Stromal cell of bone marrow (primary cell): Measurements from ENCODE around the gene ZNF71.
"Not testable (repeated sequence)": the region's sequence is repeated elsewhere in the genome, so short reads cannot be mapped to it uniquely, and the experiment has no call there.

Source experiments
- DNase-seq: peaks from one replicate; pipeline ENCODE4 v3.0.0-alpha.2; 2012; ENCODE audit warnings: low read depth

ZNF71 gene

DNA sequence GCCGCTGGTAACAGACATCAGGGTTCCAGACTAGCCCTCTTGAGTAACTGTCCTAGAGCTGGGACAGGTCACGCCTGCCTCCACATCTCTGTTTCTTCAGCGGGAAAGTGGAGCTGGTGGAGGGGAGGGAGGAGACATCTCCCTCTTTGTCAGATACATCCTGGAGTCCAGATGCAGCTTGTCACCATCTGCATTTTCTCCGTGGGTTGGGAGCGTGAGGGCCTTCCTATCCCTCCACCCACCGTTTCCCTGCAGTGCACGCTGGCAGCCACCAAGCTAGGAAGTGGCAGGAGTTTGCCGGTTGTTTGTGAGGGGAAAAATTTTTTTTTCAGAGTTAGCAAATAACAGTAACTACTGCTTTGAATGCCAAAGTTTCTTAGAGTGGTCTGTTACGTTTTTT lies 27.9 kb downstream of the ZNF71 start:
- DNase-seq = no peak

DNA sequence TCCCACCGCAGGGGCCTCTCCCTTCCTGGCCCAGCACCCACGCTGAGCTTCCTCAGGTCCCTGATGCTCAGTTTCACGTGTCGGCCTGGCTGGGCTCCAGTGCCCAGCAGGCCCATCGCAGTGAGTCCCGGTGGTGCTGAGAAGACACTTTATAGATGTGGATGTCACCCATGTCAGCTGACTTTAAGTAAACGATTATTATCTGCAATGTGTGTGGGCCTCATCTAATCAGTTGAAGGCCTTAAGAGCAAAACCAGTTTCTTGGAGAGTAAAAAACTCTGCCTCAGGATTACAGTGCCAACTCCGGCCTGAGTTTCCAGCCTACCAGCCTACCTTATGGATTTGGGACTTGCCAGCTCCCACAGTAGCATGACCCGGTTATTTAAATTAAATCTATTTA lies 30.6 kb downstream of the ZNF71 start:
- no peak for DNase-seq

DNA sequence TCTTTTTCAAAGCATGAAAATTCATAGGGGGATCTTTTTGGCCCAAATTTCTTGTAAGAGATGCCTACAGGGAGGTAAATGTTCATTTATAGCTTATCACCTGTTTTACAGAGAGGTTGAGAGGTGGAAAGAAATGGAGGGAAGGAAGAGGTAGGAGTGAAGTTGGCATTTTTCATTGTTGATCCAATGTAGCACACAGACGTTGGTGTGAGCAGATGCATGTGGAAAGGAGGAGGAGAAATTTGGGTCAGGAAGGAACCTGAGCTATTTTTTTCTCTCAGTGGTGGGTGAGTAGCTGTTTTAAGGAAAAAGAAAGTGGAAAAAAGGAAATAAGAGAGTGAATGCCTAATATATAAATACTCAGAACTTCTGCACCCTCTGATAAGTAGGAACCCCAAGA lies 37.9 kb downstream of the ZNF71 start:
- no peak for DNase-seq

DNA sequence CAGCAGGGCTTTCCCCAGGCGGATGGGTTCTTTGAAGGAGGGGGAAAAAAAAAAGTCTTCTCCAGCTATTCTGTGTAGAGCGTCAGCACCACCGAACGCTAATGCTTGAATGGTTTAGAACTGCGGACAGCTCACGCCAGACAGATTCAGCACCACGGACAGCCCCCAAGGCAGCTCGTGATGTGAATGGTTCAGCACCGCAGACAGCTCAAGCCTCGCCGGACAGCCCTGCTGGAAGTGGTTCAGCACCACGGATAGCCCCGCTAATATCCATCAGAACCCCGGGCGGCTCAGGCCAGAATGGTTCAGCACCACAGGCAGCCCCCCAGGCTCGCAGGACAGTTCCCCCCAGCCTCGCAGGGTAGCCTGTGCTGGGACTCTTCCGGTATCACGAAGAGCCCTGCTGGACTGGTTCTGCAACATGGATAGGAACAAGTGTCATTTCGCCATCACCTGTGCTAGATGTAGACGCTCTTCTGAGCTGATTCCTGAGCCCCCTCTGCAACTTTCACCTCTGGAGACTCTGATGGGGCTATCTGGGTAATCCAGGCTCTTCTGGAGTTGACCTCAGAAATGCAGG lies 43.0 kb downstream of the ZNF71 start:
- peak; percentile 33 for DNase-seq

DNA sequence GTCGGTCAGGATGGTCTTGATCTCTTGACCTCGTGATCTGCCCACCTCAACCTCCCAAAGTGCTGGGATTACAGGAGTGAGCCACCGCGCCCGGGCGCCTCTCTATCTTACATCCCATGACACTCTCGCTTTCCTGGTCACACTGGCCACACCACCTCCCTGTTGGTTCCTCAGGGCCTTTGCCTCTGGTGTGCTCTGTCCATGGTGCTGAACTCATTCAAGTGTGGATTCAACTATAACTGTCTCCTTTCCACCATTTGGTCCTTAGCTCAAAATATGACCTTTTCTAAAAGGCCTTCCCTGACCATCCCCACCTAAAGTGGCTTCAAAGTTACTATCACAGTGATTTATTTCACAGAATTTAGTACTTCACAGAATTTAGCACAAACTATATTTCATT lies 44.1 kb downstream of the ZNF71 start:
- DNase-seq = no peak

DNA sequence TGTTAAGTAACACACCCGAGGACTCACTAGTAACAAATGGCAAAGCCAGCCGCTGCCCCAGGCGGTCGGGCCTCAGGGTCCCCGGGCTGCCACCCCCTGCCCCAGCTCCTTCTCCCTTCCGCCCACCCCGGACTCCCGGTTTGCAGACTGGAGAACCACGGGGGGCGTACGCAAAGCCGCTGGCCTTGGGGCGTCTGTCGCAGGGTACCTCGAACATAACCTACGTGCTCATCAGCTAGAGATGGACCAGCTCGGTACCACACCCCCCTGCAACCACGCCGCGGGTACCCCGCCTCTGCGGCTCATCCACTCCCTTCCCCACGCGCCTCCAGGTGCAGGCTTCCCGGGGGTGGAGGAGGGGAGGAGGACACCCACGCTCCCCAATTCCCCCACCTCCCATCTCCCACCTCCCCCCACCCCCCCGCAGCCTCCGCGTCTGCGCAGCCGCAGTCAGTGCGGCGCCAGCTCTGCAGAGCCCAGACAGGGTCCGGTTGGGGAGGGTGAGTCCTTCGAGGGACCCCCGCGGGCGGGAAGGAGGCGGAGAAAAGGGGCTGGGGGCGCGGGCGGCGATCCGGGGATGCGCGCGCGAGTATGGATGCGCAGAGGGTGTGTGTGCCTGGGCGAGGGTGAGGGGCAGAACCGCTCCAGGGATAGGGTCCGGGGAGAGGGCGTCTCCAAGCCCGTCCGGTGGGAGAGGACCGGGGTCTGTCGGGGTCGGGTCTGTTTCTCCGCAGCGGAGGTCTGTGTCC lies 47.8 kb downstream of the ZNF71 start, which contains the start of gene SMIM17:
Gene SMIM17, plus strand, starts transcription at position 449 of the 749 bp plus-strand sequence. CDS start 2,509 bp downstream, outside the sequence.
- no peak for DNase-seq

DNA sequence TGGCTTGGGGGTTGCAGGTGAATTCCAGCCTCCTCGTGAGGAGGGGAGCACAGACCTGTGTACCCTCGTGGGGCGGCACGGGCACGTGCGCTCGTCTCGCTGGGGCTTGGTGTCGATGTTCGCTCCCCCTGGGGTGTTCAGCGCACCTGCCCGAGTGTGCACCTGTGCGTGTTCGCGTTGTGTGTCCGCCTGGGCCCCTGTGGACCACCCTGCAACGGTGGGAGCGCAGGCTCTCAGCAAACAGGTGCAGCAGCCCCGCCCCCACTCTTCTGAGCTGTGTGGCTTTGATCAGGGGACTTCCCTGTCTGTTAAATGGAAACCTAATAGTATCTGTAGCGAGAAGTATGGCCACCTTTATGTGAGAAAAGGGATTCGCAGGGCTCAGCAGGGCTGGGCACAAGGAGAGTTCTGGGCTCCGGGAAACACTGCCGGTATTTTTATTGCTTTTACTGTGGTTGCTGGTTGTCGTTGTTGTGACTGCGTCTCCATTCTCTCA lies 48.4 kb downstream of the ZNF71 start:
- no peak for DNase-seq

DNA sequence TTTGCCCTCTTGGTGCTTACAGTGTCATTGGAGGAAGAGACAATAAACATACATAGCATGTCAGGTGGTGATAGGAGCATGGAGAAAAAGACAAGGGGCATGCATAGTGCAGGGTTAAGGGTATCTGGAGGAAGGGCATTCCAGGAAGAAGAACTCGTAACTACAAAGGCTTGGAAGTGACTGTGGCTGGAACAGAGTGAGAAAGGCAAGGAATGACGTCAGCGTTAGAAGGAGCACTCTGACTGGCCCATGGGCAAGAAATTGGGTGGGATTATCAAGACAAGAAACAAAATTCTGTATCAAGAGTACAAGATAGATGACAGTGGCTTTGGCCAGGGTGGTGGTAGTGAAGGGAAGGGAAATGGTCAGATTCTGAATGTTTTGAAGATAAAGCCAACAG lies 59.0 kb downstream of the ZNF71 start:
- no peak for DNase-seq

DNA sequence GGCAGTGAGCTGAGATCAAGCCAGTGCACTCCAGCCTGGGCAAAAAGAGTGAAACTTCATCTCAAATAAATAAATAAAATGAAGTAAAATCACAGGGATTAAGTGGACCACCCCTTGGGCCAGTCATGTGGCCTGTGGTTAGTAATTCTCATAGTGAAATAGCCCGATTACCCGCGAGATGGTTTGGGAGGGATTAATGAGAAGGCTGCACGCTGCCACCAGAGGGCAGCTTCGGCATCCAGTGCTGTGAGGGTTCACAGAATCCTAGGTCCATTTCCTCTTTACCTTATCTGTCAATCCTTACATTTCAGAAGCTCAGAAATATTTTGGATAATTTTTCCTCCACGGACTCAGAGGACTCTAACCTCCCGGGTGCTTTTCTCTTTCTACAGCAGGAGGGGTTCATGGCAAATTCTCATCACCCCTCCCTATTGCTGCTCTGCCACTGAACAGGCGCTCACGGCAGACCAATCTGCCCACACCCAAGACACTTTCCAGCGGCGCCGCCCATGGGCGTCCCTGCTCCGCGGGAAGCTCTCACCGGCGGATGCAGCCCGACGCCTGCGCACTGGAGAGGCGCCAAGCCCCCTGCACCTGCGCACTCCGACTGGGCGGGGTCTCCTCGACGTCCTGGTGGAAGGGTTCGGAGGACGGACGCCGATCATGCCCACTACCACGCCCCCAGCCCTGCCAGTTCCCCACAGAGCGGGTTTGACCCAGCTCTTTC lies 65.4 kb downstream of the ZNF71 start:
- no peak for DNase-seq

DNA sequence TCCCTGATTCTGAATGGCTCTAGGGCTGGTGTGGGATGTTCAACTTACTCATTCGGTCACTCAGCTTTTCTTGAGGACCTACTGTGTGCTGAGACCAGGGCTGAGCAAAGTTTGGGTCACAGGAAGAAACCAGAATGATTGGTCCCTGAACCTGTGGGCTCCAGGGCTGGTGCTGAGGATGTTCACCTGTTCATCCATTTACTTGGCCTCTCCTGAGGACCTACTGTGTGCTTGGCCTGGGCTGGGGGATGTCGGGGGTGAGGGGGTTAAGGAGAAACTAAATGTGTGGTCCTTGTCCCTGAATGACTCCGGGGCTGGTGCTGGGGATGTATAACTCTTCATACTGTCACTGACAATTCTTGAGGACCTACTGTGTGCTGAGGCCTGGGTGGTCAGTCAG lies 66.1 kb downstream of the ZNF71 start:
- no peak for DNase-seq

DNA sequence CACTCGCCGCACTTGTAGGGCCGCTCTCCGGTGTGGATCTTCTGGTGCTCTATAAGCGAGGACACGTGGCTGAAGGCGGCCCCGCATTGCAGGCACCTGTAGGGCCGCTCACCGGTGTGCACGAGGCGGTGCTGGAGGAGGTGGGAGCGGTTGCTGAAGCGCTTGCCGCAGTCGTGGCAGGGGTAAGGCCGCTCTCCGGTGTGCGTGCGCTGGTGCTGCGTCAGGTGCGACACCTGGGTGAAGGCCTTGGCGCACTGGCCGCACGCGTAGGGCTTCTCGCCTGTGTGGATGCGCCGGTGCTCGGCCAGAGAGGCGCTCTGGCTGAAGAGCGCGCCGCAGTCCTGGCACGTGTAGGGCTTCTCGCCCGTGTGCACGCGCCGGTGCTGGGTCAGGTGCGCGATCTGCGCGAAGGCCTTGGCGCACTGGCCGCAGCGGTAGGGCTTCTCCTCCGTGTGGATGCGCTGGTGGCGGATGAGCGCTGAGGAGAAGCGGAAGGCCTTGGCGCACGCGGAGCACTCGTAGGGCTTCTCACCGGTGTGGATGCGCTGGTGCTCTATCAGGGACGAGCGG lies 68.9 kb downstream of the ZNF71 start:
- no peak for DNase-seq

DNA sequence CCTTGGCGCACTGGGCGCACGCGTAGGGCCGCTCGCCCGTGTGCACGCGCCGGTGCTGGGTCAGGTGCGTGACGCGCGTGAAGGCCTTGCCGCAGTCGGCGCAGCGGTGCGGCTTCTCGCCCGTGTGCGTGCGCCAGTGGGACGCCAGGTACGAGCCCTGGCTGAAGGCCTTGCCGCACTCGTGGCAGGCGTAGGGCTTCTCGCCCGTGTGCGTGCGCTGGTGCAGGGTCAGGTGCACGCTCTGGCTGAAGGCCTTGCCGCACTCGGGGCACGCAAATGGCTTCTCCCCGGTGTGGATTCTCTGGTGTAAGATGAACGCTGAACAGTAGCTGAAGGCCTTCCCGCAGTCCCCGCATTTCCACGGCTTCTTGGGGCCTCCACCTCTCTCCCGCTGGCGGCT lies 69.4 kb downstream of the ZNF71 start:
- DNase-seq = no peak

DNA sequence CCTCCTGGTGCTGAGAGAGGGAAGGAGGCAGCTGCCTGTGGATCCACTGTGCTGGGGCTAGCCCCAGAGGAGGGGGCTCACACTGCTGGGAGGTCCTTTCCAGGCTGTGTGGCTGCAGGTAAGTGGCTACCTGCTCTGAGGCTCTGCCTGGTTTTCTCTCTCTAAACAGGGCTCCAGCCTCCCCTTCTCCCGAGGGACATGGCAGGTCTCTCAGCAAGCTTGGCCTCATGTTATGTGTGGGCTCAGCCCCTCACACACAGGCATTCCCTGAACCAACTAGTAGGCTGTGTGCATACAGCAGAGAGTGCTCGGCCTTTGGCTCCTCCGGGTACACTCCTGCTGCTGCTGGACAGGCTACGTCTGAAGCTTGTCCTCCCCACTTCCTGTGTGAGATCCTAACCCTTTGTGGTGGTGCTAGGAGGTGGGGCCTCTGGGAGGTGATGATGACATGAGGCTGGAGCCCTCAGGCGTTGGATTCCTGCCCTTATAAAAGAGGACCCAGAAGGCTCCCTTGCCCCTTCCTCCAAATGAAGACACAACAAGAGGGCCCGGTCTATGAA lies 72.3 kb downstream of the ZNF71 start:
- DNase-seq = no peak

DNA sequence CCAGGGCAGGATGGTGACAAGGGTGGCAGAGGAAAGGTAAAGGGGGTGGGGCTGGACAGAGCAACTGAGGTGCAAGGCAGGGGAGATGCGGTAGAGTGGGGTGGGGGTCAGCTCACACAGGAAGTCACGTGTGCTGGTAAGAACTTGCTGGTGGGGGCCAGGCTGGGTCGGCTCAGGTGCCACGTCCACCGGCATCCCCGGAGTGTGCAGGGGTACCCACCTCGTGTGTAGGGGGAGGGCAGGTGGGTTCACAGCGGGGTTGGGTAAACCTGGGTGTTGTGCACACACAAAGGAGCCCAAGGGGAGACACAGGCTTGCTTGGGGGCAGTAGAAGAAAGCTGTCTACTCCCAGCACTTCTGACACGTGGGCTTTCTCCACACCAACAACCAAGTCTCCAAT lies 73.6 kb downstream of the ZNF71 start:
- no peak for DNase-seq

DNA sequence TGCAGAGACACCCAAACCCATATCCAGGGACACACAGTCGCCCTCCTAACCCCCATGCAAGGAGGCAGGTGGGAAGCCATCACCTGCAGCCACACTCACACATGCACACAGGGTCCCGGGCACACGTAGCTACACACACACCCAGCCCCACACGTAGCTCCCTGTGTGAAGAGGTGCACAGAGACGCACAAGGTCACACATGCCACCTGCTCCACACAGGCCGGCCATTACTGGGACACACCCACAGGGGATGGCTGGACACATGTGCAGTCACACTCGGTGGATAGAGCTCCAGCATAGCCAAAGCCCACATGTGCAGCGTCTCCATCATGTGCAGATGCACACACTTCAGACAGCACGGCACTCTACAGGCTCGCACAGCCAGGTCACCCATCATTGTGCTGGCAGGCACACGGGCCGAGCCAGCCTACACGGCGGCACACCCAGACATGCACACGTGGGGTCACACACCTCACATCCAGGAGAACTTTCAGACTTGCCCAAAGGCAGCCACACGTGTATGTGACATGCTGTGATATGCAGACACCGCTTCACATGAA lies 75.4 kb downstream of the ZNF71 start:
- DNase-seq = no peak

DNA sequence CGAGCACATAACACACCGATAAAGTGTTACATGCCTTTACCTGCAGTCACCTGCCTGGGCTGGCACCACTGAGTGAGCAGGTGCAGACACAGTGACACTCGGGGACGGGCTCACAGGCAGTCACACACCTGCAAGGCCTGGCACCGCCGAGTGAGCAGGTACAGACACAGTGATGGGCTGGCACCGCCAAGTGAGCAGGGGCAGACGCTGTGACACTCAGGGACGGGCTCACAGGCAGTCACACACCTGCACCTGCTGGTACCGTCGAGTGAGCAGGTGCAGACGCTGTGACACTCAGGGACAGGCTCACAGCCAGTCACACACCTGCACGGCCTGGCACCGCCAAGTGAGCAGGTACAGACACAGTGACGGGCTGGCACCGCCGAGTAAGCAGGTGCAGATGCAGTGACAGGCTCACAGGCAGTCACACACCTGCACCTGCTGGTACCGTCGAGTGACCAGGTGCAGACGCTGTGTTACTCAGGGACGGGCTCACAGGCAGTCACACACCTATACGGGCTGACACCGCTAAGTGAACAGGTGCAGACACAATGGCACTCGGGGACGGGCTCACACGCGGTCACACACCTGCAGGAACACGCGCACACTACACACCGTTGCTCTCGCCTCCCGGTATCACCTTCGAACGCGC lies 76.0 kb downstream of the ZNF71 start:
- DNase-seq = no peak

DNA sequence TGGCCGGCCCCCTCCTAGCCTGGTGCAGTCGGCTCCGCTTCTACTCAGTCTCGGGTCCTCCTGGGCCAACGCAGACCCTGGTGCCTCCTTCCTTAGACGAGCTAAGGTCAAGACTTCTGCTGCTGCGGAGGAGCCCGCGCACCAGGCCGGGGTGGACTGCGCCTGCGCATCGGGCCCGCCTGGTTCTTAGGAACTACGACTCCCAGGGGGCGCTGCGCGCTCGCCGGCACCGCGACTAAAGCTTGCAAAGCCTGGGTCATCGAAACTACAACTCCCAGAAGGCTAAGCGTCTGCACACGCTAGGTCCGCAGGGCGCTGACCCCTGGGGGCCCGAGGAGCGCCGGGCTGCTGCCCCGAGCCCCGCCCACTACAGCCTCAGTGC lies 76.5 kb downstream of the ZNF71 start, which contains the start of gene ZNF835:
Gene ZNF835, minus strand, starts transcription at position 145 of the 382 bp plus-strand sequence. CDS start 6,559 bp downstream, outside the sequence.
- DNase-seq = peak; percentile 22

DNA sequence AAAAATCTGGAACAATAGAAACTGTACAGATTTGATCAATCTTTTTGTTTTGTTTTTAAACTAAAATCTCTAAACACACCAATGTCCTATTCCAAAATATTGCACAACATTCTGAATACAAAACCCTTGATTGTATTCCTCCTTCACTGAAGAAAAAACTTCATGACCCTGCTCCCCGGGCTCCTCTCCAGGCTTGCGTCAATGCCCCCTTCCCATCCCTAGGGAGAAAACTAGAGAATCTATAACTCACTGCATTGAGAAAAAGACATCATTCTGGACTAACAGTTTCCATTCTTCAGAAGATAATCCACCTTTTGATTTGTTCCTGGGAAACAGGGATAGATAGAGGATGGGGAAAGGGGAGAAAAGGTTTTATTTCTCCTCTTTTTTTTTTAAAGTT lies 77.5 kb downstream of the ZNF71 start:
- DNase-seq = not testable (repeated sequence)
